ENCODE results near the gene NUAK1.

NUAK1 gene

GRCh38 chr12:106138633-106139421, at the start of gene NUAK1:
Gene NUAK1, minus strand, starts transcription at chr12:106138954. Its CDS starts 301 bp downstream, at chr12:106138653.
- peak in 1 of 2 donors; percentile 34 for DNase-seq

- DNase-seq = no peak
These were observed 49.5 kb upstream of the NUAK1 start for GRCh38 chr12:106188256-106188655.

DNA sequence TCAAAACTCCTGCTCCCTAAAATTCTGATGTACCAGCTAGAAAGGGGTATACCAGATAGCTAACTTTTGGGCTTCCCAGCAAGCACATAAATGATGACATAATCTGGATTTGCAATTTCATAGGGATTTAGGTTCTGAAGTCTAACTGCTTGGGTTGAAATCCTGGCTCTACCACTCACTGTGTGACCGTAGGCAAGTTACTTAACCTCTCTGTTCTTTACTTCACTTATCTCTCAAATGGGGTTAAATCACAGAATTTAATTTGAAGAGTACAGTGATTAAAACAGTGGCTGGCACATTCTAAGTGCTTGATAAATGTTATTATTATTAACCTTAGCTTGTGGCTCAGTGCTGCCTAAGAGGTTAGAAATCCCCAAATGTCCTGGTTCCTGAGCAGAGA, 49.1 kb upstream of the NUAK1 start:
- no peak for DNase-seq

DNA sequence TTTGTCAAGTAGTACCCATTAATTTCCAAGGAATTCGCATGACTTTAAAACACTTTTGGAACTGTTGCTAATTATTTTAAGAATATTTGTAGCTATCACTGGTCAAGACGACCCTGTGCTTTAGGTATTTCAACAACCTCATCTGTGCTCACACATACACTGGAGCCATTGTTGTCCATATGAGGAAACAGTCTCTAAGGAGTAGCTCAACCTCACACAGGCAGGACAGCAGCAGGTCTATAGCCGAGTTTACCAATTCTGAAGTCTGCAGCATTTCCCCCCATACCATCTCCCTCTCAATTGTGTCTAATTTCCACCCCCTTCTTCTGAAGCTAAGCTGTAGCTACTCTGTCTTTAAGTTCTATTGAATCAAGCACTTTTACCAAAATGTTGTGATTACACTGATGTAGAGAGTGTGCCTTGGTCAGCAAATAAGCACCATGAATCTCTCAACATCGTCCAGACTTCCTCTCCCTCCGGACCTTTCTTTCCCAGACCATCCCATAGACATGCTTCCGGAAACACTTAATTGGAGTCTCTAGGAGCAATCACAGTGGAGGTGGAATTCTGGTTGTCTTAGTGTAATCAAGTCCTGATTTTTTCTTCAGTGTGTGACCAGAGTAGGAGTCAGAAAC, 48.5 kb upstream of the NUAK1 start:
- DNase-seq = no peak

- no peak for DNase-seq
These were observed 45.0 kb upstream of the NUAK1 start for GRCh38 chr12:106183735-106184134.

DNA sequence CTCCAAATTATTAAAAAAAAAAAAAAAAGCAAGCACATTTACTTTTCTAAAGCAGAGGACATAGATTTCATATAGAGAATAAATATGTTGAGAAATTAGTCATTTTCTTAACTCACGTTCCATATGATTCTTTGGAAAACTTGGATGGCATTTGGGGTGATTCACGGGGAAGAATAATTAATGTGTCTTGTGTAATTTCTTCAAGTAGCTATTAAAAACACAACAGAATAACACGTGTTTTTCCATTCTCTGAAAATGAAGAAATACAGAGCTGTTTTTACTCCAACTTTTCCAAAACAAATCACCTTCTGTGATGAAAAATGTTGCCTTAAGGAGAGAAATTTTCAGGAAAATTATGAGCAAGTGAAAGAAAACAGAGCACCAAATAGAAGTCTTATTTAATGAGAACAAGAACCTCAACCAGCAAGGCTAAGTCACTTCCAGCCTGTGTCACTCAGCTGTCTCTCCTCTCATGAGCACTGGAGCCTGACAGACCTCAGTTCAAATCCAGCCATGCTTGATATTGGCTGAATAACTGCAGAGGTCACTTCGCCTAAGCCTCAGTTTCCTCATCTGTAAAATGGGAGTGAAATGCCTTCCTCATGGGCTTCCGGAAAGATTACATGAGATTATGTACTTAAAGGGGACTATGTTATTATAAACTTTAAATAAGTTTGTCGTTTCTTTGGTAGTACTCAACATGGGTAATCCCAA, 42.8 kb upstream of the NUAK1 start:
- DNase-seq = no peak

DNA sequence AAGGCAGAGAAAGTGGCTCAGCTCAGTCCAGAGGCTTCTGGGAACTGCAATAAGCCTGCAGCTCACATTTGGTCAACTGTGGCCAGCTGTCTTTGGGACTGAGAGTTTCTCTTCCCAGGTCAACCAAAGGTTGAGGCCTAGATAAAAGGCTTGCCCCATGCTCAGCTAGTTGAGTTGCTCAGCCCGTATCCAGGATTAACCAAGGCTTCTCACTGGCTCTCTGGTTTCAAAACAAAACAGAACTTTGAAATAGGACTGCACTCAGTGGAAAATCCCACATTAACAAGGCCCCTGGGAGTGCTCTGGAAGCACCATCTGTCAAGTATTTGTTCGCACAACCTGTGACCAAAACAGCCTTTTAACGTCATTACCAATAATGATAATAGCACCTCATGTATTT, 40.3 kb upstream of the NUAK1 start:
- no peak for DNase-seq

- no peak for DNase-seq
These were observed 39.8 kb upstream of the NUAK1 start for GRCh38 chr12:106178562-106178961.

DNA sequence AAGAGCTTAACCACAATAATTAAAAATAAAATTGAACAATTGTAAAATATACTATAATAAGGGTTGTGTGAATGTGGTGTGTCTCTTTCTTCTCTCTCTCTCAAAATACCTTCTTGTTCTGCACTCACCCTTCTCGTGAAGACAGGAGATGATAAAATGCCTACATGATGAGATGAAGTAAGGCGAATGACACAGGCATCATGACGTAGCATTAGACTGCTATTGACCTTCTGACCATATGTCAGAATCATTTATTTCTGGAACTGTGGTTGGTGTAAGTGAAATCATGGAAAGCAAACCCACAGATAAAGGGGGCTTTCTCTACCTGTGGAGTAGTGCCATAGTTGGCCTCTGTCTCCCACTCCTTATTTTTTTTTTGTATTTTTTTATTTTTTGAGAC, 37.8 kb upstream of the NUAK1 start:
- DNase-seq = no peak

DNA sequence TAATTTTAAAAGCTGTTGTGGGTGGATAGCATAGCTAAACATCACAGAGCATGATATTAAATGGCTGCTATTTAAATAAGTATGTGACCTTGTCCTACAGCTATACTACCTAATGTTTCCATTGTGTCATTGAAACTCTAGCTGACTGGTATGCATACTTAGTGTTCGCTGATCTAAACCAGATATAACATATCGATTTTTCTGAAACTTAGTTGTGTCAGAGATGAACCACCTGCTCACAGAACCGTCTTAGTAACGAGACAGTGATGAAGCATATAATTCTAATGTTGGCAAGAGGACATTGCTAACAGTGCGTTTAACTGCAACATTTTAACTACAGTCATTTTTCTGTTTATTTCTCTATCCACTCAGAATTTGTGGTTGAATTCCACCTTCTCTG, 36.1 kb upstream of the NUAK1 start:
- no peak for DNase-seq

DNA sequence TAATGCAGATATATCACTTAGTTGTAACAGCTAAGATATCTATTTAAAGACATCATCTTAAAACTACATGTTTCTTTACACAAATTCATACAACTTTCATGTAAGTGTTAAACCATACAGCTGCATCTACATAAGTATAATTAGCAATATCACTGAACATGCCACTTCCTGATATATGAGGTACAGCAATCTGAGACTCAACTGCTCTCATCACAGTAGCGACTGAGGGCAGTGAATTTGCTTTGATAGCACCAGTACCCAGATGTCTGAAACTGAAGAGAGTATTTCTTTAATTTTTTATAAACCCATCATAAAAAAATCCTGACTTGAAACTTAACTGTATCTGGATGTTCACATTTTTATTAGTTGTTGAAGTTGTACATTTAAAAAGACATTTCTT, 34.7 kb upstream of the NUAK1 start:
- no peak for DNase-seq

DNA sequence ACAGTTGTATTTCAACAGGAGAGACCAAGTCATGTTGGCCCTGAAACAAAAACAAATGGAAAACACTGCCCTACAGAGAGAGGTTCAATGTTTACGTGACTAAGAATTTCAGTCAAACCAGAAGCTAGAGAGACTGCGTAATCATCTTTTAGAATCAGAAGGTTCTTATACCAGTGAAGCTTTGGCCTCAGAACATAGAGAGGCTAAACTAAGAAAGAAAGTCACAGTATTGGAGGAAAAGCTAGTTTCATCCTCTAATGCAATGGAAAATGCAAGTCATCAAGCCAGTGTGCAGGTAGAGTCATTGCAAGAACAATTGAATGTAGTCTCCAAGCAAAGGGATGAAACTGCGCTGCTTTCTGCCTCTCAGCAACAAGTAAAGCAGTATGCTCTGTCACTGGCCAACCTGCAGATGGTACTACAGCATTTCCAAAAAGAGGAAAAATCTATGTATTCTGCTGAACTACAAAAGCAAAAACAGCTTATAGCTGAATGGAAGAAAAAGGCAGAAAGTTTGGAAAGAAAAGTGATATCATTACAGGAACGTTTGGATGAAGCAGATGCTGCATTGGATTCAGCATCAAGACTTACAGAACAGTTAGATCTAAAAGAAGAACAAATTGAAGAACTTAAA, 32.5 kb upstream of the NUAK1 start:
- no peak for DNase-seq

DNA sequence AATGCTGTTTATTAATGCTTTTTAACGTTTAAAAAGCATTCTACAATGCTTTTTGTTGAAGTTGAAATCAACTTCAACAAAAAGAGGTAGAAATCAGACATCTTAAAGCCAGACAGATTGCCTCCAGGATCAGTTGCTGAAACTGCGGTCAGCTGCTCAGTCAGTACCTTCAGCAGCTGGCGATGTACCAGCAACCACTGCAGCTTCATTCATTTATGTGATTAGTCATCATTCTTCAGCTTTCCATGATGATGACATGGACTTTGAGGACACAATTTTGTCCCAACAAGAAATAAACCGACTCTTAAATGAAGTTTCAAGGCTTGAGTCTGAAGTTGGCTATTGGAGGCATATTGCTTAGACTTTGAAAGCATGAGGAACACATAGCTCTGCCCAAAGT, 31.5 kb upstream of the NUAK1 start:
- DNase-seq = no peak

DNA sequence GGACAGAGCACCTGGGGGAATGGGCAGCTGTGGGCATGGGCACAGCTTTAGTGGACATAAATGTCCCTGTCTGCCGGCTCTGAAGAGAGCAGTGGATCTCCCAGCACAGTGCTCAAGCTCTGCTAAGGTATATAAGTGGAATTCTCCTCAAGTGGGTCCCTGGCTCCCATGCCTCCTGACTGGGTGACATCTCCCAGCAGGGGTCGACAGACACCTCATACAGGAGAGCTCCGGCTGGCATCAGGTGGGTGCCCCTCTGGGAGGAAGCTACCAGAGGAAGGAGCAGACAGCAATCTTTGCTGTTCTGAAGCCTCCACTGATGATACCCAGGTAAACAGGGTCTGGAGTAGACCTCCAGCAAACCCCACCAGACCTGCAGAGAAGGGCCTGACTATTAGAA, 25.0 kb upstream of the NUAK1 start:
- DNase-seq = no peak

GRCh38 chr12:106161491-106161890, 22.7 kb upstream of the NUAK1 start:
- DNase-seq = no peak

DNA sequence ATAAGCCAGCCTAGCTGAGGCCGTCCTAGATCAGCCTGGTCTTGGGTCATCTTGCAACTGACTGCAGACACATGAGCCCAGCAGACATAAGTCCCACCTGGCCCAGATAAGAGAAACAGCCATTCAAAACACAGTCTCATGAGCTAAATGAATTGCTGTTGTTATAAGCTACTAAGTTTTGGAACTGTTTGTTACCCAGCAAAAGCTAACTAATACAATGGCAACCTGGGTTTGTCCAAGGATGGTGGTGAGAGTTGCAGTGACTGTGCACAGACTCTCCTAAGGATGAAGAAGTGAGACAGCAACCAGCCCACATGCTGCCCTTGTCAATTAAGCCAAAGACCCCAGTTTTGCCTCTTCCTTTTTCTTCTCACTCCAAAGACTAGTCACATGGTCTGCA, 22.2 kb upstream of the NUAK1 start:
- no peak for DNase-seq

- DNase-seq = no peak
These were observed 19.0 kb upstream of the NUAK1 start for GRCh38 chr12:106157802-106158201.

- no peak for DNase-seq
These were observed 16.1 kb upstream of the NUAK1 start for GRCh38 chr12:106154751-106155273.

DNA sequence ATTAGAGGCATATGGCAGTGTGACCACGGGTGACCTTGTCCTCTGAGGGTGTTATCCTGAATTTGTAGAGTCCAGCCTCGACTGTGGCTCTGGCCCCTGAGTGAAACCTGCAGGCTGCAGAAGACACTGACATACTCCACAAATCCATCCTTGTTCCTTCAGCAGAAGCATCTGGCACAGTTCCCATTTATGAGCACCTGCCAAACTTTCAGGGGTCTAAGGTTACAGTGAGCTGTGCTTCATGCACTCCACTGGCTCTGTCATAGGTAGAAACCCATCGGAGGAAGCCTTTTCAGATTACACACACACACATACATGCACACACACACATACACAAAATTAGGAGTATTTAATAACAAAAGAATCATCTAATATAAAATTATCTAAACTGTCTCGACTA, 13.6 kb upstream of the NUAK1 start:
- DNase-seq = no peak

GRCh38 chr12:106150555-106150954, 11.8 kb upstream of the NUAK1 start:
- DNase-seq = no peak

- DNase-seq = no peak
These were observed 10.5 kb upstream of the NUAK1 start for GRCh38 chr12:106149096-106149784.

- no peak for DNase-seq
These were observed 9.2 kb upstream of the NUAK1 start for GRCh38 chr12:106147956-106148355.

GRCh38 chr12:106146987-106147386, 8.2 kb upstream of the NUAK1 start:
- DNase-seq = no peak
